Mucosa of rectum (tissue), 2 donors: ENCODE data around the gene ZNF672.

Experiments
- H3K27ac ChIP-seq, 2 donors: one replicate each; pipeline ENCODE4 v1.7.0; 2013; ENCODE audit warnings: inconsistent platforms in 2 of 2, low read depth in 2 of 2, low read length in 2 of 2
- H3K27me3 ChIP-seq, 2 donors: one replicate each; pipeline ENCODE4 v1.7.0; 2013; ENCODE audit warnings: low read length in 2 of 2; ENCODE audit not compliant: control insufficient read depth in 2 of 2, insufficient read depth in 2 of 2
- H3K36me3 ChIP-seq, 2 donors: one replicate each; pipeline ENCODE4 v1.7.0; 2013; ENCODE audit warnings: low read length in 2 of 2; ENCODE audit not compliant: control insufficient read depth in 2 of 2, insufficient read depth in 2 of 2
- H3K4me1 ChIP-seq, 2 donors: one replicate each; pipeline ENCODE4 v1.7.0; 2013; ENCODE audit warnings: low read length in 2 of 2, mild to moderate bottlenecking in 1 of 2; ENCODE audit not compliant: control insufficient read depth in 2 of 2, insufficient read depth in 2 of 2
- H3K4me3 ChIP-seq, 2 donors: one replicate each; pipeline ENCODE4 v1.7.0; 2013; ENCODE audit warnings: low read length in 2 of 2
- H3K9ac ChIP-seq, 2 donors: one replicate each; pipeline ENCODE4 v1.7.0; 2013; ENCODE audit warnings: low read length in 2 of 2, low read depth in 1 of 2, mild to moderate bottlenecking in 1 of 2
- H3K9me3 ChIP-seq, 2 donors: one replicate each; pipeline ENCODE4 v1.7.0; 2013; ENCODE audit warnings: low read length in 2 of 2; ENCODE audit not compliant: control insufficient read depth in 2 of 2
- donor health status: healthy.
- donor health status: Normal muscosa, but diverticular disease.

The ZNF672 gene

DNA sequence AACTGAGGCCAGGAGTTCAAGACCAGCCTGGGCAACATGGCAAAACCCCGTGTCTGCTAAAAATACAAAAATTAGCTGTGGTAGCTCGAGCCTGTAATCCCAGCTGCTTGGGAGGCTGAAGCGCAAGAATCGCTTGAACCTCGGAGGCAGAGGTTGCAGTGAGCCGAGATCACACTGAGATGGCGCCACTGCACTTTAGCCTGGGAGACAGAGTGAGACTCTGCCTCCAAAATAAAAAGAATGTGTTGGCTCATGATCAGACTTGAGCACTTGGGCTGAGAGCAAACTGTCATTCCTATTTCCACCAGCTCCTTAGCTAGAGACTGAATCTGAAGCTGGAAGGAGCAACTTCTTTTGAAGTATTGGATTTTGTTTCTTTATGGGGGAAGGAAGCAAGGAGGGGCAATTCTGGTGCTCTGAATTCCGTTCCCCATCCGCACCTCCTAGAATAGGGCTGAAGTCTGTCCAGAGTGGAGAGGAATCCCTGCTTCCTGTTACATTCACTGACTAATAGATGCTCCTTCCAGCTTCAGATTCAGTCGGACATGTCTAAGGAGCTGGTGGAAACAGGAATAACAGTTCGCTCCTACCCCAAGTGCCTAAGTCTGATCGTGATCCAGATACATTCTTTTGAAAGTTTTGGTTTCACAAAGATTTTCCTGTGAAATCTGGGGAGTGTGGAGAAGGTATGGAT lies 3.8 kb downstream of the ZNF672 start:
- Histone ChIP-seq H3K36me3 (peaks cover 24 to 27% of the 10 kb centered on the region in 2 donors), H3K27me3 (no peaks in the 10 kb centered on the region), H3K9ac (no peak overlapping the region), H3K27ac (no peak overlapping the region), H3K9me3 (no peaks in the 10 kb centered on the region), H3K4me1 (peaks cover 11 to 12% of the 10 kb centered on the region in 2 donors), H3K4me3 (no peak overlapping the region)

DNA sequence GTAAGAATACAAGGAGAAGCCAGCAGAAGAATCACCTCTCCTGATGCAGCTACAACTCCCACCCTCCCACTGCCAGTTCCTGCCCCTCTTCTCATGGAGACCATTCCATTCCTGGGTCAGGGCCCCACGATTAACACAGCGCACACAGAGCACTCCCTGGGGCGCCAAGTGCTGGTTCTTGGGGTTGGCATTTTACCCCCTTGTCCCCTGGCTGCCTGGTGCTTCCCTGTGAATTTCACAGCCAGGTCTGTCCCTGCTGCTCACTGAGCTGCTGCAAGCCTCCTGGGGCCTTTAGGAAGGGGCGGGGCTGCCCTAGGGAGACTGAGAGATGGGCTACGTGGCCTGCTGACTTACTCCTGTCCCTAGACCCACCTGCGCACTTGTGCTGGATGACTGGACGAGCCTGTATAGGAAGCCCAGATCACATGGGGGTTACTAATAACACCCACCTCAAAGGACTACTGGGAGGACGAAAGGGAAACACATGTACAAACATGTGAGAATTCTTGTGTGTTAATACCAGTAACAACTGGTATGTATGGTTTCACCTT lies 4.8 kb downstream of the ZNF672 start:
- H3K4me3 ChIP-seq: no peak overlapping the region
- H3K36me3 ChIP-seq: peaks cover 34% of the 10 kb centered on the region in 2 donors
- no peak overlapping the region for H3K27ac ChIP-seq
- peaks cover 4 to 6% of the 10 kb centered on the region in 2 donors for H3K4me1 ChIP-seq
- no peaks in the 10 kb centered on the region for H3K27me3 ChIP-seq
- peak overlapping the region in 1 of 2 donors; percentile 24 for H3K9ac ChIP-seq
- H3K9me3 ChIP-seq: no peaks in the 10 kb centered on the region

DNA sequence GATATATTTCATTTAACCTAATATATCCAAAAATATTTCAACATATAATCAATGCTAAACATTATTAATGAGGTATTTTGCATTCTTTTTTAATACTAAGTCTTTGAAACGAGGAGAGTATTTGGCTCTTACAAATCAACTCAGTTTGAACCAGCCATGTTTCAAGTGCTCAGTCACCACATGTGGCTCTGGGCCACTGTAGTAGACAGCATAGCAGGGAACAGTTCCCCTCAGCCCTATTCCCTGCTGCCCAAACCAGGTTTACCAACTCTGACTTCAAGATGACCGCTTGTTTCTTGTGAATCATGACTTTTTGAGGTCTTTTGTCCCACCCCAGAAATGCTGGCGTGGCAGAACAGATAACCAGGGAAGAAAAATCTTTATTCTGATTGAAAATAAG lies 5.7 kb downstream of the ZNF672 start:
- no peaks in the 10 kb centered on the region for H3K27me3 ChIP-seq
- H3K9me3 ChIP-seq: no peaks in the 10 kb centered on the region
- H3K4me1 ChIP-seq: peaks cover 4 to 6% of the 10 kb centered on the region in 2 donors
- H3K27ac ChIP-seq: no peak overlapping the region
- no peak overlapping the region for H3K4me3 ChIP-seq
- H3K9ac ChIP-seq: no peak overlapping the region
- H3K36me3 ChIP-seq: peaks cover 42% of the 10 kb centered on the region in 2 donors

DNA sequence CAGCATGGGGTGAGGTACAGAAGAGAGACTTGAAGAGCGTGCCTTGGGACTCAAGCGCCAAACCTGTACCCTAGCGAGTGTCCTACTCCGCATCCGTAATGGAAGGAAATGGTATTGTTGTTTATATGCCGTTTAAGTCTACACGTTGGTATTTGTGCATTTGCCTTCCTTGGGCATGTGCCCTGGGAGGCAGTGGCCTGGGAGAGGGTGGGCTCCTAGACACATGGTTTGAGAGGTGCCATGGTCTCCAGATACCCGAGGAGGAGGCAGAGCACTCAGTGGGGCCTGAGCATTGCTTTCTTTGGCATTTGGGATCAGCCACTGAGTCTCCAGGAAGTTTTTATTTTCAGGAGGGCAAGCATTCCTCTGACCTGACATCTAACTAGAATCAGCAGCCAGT lies 6.5 kb downstream of the ZNF672 start:
- Histone ChIP-seq H3K9ac (no peak overlapping the region), H3K9me3 (no peaks in the 10 kb centered on the region), H3K27ac (no peak overlapping the region), H3K4me3 (no peak overlapping the region), H3K36me3 (peaks cover 48 to 50% of the 10 kb centered on the region in 2 donors), H3K27me3 (no peaks in the 10 kb centered on the region), H3K4me1 (peaks cover 3 to 4% of the 10 kb centered on the region in 2 donors)

DNA sequence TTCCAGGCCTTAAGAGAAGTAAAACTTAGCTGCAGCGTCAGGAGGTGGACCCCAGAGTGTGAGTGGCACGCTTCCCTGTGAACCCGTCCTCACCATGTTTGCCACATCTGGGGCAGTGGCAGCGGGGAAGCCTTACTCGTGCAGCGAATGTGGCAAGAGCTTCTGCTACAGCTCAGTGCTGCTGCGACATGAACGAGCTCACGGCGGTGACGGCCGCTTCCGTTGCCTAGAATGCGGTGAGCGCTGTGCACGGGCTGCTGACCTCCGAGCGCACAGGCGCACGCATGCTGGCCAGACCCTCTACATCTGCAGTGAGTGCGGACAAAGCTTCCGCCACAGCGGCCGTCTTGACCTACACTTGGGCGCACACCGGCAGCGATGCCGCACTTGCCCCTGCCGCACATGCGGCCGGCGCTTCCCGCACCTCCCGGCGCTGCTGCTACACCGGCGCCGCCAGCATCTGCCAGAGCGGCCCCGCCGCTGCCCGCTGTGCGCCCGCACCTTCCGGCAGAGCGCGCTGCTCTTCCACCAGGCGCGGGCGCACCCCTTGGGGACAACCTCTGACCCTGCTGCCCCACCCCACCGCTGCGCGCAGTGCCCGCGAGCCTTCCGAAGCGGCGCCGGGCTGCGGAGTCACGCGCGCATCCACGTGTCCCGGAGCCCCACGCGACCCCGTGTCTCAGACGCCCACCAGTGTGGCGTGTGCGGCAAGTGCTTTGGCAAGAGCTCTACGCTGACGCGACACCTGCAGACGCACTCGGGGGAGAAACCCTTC lies 9.3 kb downstream of the ZNF672 start:
- Histone ChIP-seq H3K9ac (no peak overlapping the region), H3K27ac (no peak overlapping the region), H3K9me3 (no peaks in the 10 kb centered on the region), H3K4me3 (no peak overlapping the region), H3K4me1 (peaks cover 0 to under 1% of the 10 kb centered on the region in 2 donors), H3K27me3 (no peaks in the 10 kb centered on the region), H3K36me3 (peaks cover 58 to 59% of the 10 kb centered on the region in 2 donors)

DNA sequence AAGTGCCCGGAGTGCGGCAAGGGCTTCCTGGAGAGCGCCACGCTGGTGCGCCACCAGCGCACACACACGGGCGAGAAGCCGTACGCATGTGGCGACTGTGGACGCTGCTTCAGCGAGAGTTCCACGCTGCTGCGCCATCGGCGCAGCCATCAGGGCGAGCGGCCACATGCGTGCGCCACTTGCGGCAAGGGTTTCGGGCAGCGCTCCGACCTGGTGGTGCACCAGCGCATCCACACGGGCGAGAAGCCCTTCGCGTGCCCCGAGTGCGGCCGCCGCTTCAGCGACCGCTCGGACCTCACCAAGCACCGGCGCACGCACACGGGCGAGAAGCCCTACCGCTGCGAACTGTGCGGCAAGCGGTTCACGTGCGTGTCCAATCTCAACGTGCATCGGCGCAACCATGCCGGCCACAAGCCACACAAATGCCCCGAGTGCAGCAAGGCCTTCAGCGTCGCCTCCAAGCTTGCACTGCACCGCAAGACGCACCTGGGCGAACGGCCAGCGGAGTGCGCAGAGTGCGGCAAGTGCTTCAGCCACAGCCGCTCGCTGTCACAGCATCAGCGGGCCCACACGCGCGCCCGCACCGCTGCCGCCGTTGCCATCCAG lies 10.0 kb downstream of the ZNF672 start:
- H3K36me3 ChIP-seq: peaks cover 55 to 56% of the 10 kb centered on the region in 2 donors

DNA sequence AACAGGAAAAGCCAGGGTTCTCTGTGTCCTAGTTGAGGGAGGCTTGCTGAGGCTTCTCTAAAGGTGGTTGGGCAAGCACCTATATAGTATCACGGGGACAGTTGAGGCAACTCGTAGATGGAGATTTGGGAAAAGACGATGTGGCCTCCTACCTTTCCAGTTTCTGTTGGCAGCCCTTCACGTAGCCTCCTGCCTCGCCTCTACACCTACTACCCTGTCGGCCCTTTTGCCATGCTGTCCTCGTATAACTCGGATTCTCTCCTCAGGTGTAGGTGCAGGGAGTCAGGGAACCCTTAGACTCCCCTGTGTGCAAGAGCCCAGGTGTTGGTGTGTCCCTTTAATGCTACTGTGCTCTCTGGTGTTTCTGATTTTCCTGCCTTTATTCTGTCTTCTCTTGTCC lies 10.6 kb downstream of the ZNF672 start:
- Histone ChIP-seq H3K27ac (no peak overlapping the region), H3K36me3 (peaks cover 54 to 56% of the 10 kb centered on the region in 2 donors), H3K9ac (no peak overlapping the region)

More for the DNA sequence above, 10.0 kb downstream of the ZNF672 start:
- H3K27me3 ChIP-seq: no peaks in the 10 kb centered on the region
- H3K9ac ChIP-seq: no peak overlapping the region
- H3K4me1 ChIP-seq: peaks cover 0 to 2% of the 10 kb centered on the region in 2 donors
- H3K27ac ChIP-seq: no peak overlapping the region
- no peaks in the 10 kb centered on the region for H3K9me3 ChIP-seq
- no peak overlapping the region for H3K4me3 ChIP-seq

DNA sequence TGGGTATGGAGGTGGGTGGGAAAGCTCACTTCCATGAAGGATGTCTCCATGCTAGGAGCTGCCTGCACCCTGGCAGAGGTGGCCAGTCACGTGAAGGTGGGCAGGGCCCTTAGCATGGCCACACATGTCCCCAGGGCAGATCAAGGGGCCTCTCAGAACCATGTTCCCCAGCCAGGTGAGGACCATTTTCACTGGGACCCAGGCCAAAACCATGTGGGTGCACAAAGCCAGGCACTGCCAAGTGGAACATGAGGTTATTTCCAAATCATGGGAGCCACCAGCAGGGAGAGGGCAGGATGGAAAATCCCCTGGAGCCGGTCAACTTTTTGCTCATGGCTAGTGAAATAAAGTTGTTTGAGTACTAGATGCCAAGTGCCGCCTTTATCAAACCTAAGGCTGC lies 11.1 kb downstream of the ZNF672 start:
- Histone ChIP-seq H3K27ac (no peak overlapping the region), H3K4me1 (peaks cover 0 to 2% of the 10 kb centered on the region in 2 donors), H3K4me3 (no peak overlapping the region), H3K9me3 (no peaks in the 10 kb centered on the region), H3K9ac (no peak overlapping the region), H3K36me3 (peaks cover 54 to 60% of the 10 kb centered on the region in 2 donors), H3K27me3 (no peaks in the 10 kb centered on the region)

More for the DNA sequence above, 10.6 kb downstream of the ZNF672 start:
- Histone ChIP-seq H3K4me3 (no peak overlapping the region), H3K27me3 (no peaks in the 10 kb centered on the region), H3K9me3 (no peaks in the 10 kb centered on the region), H3K4me1 (peaks cover 0 to 2% of the 10 kb centered on the region in 2 donors)

DNA sequence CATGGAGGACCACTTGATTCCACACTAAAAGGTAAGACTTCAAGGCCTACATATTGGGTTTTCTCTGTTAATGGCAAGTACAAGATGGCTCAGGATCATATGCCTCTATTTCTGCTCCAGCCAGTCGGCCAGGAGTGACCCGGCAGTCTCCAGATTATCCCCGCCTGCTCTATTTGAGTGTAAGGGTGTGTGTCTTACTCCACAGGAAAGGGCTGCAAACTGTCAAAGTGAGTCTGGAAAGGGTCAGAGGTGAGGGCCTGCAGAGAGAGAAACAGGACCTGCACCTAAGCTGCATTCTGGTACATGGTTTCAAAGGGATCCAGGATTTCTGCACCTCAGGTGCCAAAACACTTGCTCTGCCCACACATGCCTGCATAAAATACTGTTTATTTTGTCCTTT lies 11.6 kb downstream of the ZNF672 start:
- Histone ChIP-seq H3K27ac (no peak overlapping the region), H3K27me3 (no peaks in the 10 kb centered on the region), H3K9me3 (no peaks in the 10 kb centered on the region), H3K4me1 (peaks cover 0 to 2% of the 10 kb centered on the region in 2 donors), H3K9ac (no peak overlapping the region), H3K4me3 (no peak overlapping the region), H3K36me3 (peaks cover 51 to 57% of the 10 kb centered on the region in 2 donors)

DNA sequence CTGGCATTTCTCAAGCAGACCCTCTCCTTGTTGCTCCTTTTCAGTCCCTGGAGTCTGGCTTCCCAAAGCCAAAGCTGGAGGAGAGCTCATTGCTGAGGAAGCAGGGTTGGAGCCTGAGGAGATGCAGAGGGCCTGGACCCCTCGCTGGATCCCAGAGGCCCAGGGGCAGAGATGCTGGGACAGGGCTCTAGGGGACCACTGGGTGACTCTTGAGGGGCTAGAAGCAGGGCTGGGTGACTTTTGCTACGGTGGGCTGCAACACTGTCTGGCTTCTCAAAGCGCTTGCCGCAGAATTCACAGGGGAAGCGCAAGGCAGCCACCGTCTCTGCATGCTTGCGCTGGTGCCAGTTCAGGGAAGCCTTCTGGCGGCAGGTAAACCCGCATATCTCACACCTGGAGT lies 12.1 kb downstream of the ZNF672 start:
- H3K9me3 ChIP-seq: no peaks in the 10 kb centered on the region
- H3K4me1 ChIP-seq: peaks cover 0 to 2% of the 10 kb centered on the region in 2 donors
- peaks cover 49 to 53% of the 10 kb centered on the region in 2 donors for H3K36me3 ChIP-seq
- no peak overlapping the region for H3K27ac ChIP-seq
- no peak overlapping the region for H3K9ac ChIP-seq
- H3K27me3 ChIP-seq: no peaks in the 10 kb centered on the region
- H3K4me3 ChIP-seq: no peak overlapping the region
